Measurements from ENCODE around the gene FAM78B. TPM values are rescaled to one million over a fixed set of nuclear protein-coding genes. Genes with fewer than 3 reads are reported as not detected.

FAM78B gene
- total RNA-seq, 1 experiment from 2014 or later = 0.24 TPM

- H3K4me3 ChIP-seq (ENCODE audit: low read depth, low read length, poor library complexity, severe bottlenecking) = no peak overlapping the region
- no peaks in the 10 kb centered on the region for H3K4me1 ChIP-seq (ENCODE audit: insufficient read depth, low read length, poor library complexity, severe bottlenecking)
- no peak for DNase-seq (ENCODE audit: low spot score)
- H3K27me3 ChIP-seq (replicated peaks; ENCODE audit: insufficient read depth, low read depth, low read length, poor library complexity) = no peaks in the 10 kb centered on the region
- no peak overlapping the region for H3K27ac ChIP-seq (ENCODE audit: low read depth, low read length, poor library complexity, severe bottlenecking)
- intact Hi-C loops (cut with micrococcal nuclease; ENCODE audit: unreplicated experiment) = no loop called here
- H3K9me3 ChIP-seq (ENCODE audit: low read depth, low read length, poor library complexity, severe bottlenecking) = no peaks in the 10 kb centered on the region
- no TSS peak for BruUV-seq (replicated peaks)
- ChIA-PET POLR2A (ENCODE audit: low non-redundant PET) (no interaction called here), CTCF (no interaction called here)
- TF ChIP-seq CTCF (conservative IDR thresholded peaks at IDR 0.05; ENCODE audit: low read depth, low read length) (no peak), EZH2 (IDR thresholded peaks at IDR 0.05; ENCODE audit: borderline replicate concordance, low read depth, low read length, poor library complexity, severe bottlenecking) (no peak)
- no peaks in the 10 kb centered on the region for H3K36me3 ChIP-seq (ENCODE audit: insufficient read depth, low read length, poor library complexity, severe bottlenecking)
Observed at GRCh38 chr1:166112425-166112824, 54.4 kb downstream of the FAM78B start.

GRCh38 chr1:166111430-166111829, 55.4 kb downstream of the FAM78B start:
- Histone ChIP-seq H3K36me3 (ENCODE audit: insufficient read depth, low read length, poor library complexity, severe bottlenecking) (no peaks in the 10 kb centered on the region), H3K4me1 (ENCODE audit: insufficient read depth, low read length, poor library complexity, severe bottlenecking) (no peaks in the 10 kb centered on the region), H3K27ac (ENCODE audit: low read depth, low read length, poor library complexity, severe bottlenecking) (no peak overlapping the region), H3K27me3 (replicated peaks; ENCODE audit: insufficient read depth, low read depth, low read length, poor library complexity) (no peaks in the 10 kb centered on the region), H3K9me3 (ENCODE audit: low read depth, low read length, poor library complexity, severe bottlenecking) (no peaks in the 10 kb centered on the region), H3K4me3 (ENCODE audit: low read depth, low read length, poor library complexity, severe bottlenecking) (no peak overlapping the region)
- ChIA-PET POLR2A (ENCODE audit: low non-redundant PET) (no interaction called here), CTCF (no interaction called here)
- no TSS peak for BruUV-seq (replicated peaks)
- TF ChIP-seq CTCF (conservative IDR thresholded peaks at IDR 0.05; ENCODE audit: low read depth, low read length) = no peak
- no peak for TF ChIP-seq EZH2 (IDR thresholded peaks at IDR 0.05; ENCODE audit: borderline replicate concordance, low read depth, low read length, poor library complexity, severe bottlenecking)
- intact Hi-C loops (cut with micrococcal nuclease; ENCODE audit: unreplicated experiment) = no loop called here
- no peak for DNase-seq (ENCODE audit: low spot score)

- CTCF ChIA-PET = no interaction called here
- BruUV-seq (replicated peaks) = no TSS peak
- Histone ChIP-seq H3K9me3 (ENCODE audit: low read depth, low read length, poor library complexity, severe bottlenecking) (no peaks in the 10 kb centered on the region), H3K36me3 (ENCODE audit: insufficient read depth, low read length, poor library complexity, severe bottlenecking) (no peaks in the 10 kb centered on the region), H3K4me3 (ENCODE audit: low read depth, low read length, poor library complexity, severe bottlenecking) (no peak overlapping the region), H3K27me3 (replicated peaks; ENCODE audit: insufficient read depth, low read depth, low read length, poor library complexity) (no peaks in the 10 kb centered on the region), H3K4me1 (ENCODE audit: insufficient read depth, low read length, poor library complexity, severe bottlenecking) (no peaks in the 10 kb centered on the region), H3K27ac (ENCODE audit: low read depth, low read length, poor library complexity, severe bottlenecking) (no peak overlapping the region)
- POLR2A ChIA-PET (ENCODE audit: low non-redundant PET) = no interaction called here
- no peak for TF ChIP-seq EZH2 (IDR thresholded peaks at IDR 0.05; ENCODE audit: borderline replicate concordance, low read depth, low read length, poor library complexity, severe bottlenecking)
- intact Hi-C loops (cut with micrococcal nuclease; ENCODE audit: unreplicated experiment) = no loop called here
- DNase-seq (ENCODE audit: low spot score) = no peak
Observed at GRCh38 chr1:166090244-166090643, 76.6 kb downstream of the FAM78B start.

- POLR2A ChIA-PET (ENCODE audit: low non-redundant PET) = no interaction called here
- H3K9me3 ChIP-seq (ENCODE audit: low read depth, low read length, poor library complexity, severe bottlenecking) = no peaks in the 10 kb centered on the region
- CTCF ChIA-PET = no interaction called here
- DNase-seq (ENCODE audit: low spot score) = peak; percentile 38
- no peak for TF ChIP-seq EZH2 (IDR thresholded peaks at IDR 0.05; ENCODE audit: borderline replicate concordance, low read depth, low read length, poor library complexity, severe bottlenecking)
- no peak for TF ChIP-seq CTCF (conservative IDR thresholded peaks at IDR 0.05; ENCODE audit: low read depth, low read length)
- no peaks in the 10 kb centered on the region for H3K36me3 ChIP-seq (ENCODE audit: insufficient read depth, low read length, poor library complexity, severe bottlenecking)
- no peaks in the 10 kb centered on the region for H3K27me3 ChIP-seq (replicated peaks; ENCODE audit: insufficient read depth, low read depth, low read length, poor library complexity)
- intact Hi-C loops (cut with micrococcal nuclease; ENCODE audit: unreplicated experiment) = no loop called here
- no peak overlapping the region for H3K27ac ChIP-seq (ENCODE audit: low read depth, low read length, poor library complexity, severe bottlenecking)
- no peak overlapping the region for H3K4me3 ChIP-seq (ENCODE audit: low read depth, low read length, poor library complexity, severe bottlenecking)
- BruUV-seq (replicated peaks) = no TSS peak
- H3K4me1 ChIP-seq (ENCODE audit: insufficient read depth, low read length, poor library complexity, severe bottlenecking) = no peaks in the 10 kb centered on the region
Observed at GRCh38 chr1:166089804-166090203, 77.0 kb downstream of the FAM78B start.
